ENCODE results near the gene TRAF7. TPM values are rescaled to one million over a fixed set of nuclear protein-coding genes. Genes with fewer than 3 reads are reported as not detected.
A peak's percentile ranks its signal among the peaks of the same experiment; 100 is the strongest.

TRAF7 gene
- total and polyA plus RNA-seq, 2 of the 13 experiments (the other 11 are each of a cell fraction or from before 2014, with no cell fraction given): 47.9 to 65.6 TPM

- TF ChIP-seq HNF4G (IDR thresholded peaks at IDR 0.05; ENCODE audit: borderline replicate concordance, low read depth, low read length): peak; percentile 96
- peak; percentile 99 for TF ChIP-seq HNF4G (CRISPR knock-in tag; IDR thresholded peaks at IDR 0.05; ENCODE audit: borderline replicate concordance, low read depth)
- TF ChIP-seq, protein P1, sequence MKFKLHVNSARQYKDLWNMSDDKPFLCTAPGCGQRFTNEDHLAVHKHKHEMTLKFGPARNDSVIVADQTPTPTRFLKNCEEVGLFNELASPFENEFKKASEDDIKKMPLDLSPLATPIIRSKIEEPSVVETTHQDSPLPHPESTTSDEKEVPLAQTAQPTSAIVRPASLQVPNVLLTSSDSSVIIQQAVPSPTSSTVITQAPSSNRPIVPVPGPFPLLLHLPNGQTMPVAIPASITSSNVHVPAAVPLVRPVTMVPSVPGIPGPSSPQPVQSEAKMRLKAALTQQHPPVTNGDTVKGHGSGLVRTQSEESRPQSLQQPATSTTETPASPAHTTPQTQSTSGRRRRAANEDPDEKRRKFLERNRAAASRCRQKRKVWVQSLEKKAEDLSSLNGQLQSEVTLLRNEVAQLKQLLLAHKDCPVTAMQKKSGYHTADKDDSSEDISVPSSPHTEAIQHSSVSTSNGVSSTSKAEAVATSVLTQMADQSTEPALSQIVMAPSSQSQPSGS (CRISPR knock-in tag; IDR thresholded peaks at IDR 0.05): 0 out of 2 replicates have a peak, but pooled peaks have one; percentile 48
- peak; percentile 77 for TF ChIP-seq ELF3 (CRISPR knock-in tag; IDR thresholded peaks at IDR 0.05)
- peak; percentile 55; the same call in 1 of the 2 replicates for TF ChIP-seq DMAP1 (CRISPR knock-in tag; IDR thresholded peaks at IDR 0.05)
- peak; percentile 69; the same call in 1 of the 2 replicates for TF ChIP-seq ARNTL (CRISPR knock-in tag; IDR thresholded peaks at IDR 0.05)
- TF ChIP-seq YEATS4 (CRISPR knock-in tag; IDR thresholded peaks at IDR 0.05; ENCODE audit: borderline replicate concordance): no peak; the same call in 1 of the 2 replicates
- TF ChIP-seq SUZ12 (IDR thresholded peaks at IDR 0.05; ENCODE audit: low read depth, low read length): no peak
- TF ChIP-seq HIC2 (CRISPR knock-in tag; IDR thresholded peaks at IDR 0.05; ENCODE audit: low read depth): peak; percentile 78
- peak; percentile 59; the same call in 1 of the 2 replicates for TF ChIP-seq SP4 (CRISPR knock-in tag; IDR thresholded peaks at IDR 0.05)
- peak; percentile 61; the same call in 1 of the 2 replicates for TF ChIP-seq ZBTB42 (CRISPR knock-in tag; IDR thresholded peaks at IDR 0.05)
- no peak for TF ChIP-seq ZNF33B (CRISPR knock-in tag; IDR thresholded peaks at IDR 0.05)
- TF ChIP-seq SIN3A (IDR thresholded peaks at IDR 0.05; ENCODE audit: borderline replicate concordance, low read depth, low read length): peak; percentile 83; the same call in 1 of the 2 replicates
- TF ChIP-seq ZFP1 (CRISPR knock-in tag; IDR thresholded peaks at IDR 0.05): 0 out of 2 replicates have a peak, but pooled peaks have one; percentile 43
- peak; percentile 77 for TF ChIP-seq MIXL1 (CRISPR knock-in tag; IDR thresholded peaks at IDR 0.05)
- TF ChIP-seq ZNF883 (CRISPR knock-in tag; IDR thresholded peaks at IDR 0.05; ENCODE audit: not compliant biosample characterization): no peak
- TF ChIP-seq ARID4A (CRISPR knock-in tag; IDR thresholded peaks at IDR 0.05; ENCODE audit: borderline replicate concordance): peak; percentile 92; the same call in 1 of the 2 replicates
- TF ChIP-seq ZNF441 (CRISPR knock-in tag; IDR thresholded peaks at IDR 0.05; ENCODE audit: borderline replicate concordance): no peak
- peak; percentile 82 for TF ChIP-seq HIVEP1 (CRISPR knock-in tag; IDR thresholded peaks at IDR 0.05)
- no peak for TF ChIP-seq PHB2 (IDR thresholded peaks at IDR 0.05; ENCODE audit: partially characterized antibody)
- peak; percentile 66; the same call in 1 of the 2 replicates for TF ChIP-seq ZMYM3 (CRISPR knock-in tag; IDR thresholded peaks at IDR 0.05)
- TF ChIP-seq FOXA1 (IDR thresholded peaks at IDR 0.05): no peak
- TF ChIP-seq FOXA1 (CRISPR knock-in tag; IDR thresholded peaks at IDR 0.05): peak; percentile 56; the same call in 1 of the 2 replicates
Observed at GRCh38 chr16:2157480-2158261, 2.1 kb downstream of the TRAF7 start (continued).
